GM12873 (cell line): ENCODE results near the gene VPS13A.
A peak's percentile ranks its signal among the peaks of the same experiment; 100 is the strongest.

Source experiments
- TF ChIP-seq, protein P1 (sequence below): IDR thresholded peaks from 2 replicates; pipeline ENCODE4 v1.5.1; 2012; ENCODE audit warnings: low read depth, mild to moderate bottlenecking, moderate library complexity, low read length, control low read depth; ENCODE audit not compliant: insufficient read depth; ENCODE audit errors: missing control alignments

The VPS13A gene

GRCh38 chr9:77449240-77450084, 272.1 kb downstream of the VPS13A start:
- TF ChIP-seq, protein P1, sequence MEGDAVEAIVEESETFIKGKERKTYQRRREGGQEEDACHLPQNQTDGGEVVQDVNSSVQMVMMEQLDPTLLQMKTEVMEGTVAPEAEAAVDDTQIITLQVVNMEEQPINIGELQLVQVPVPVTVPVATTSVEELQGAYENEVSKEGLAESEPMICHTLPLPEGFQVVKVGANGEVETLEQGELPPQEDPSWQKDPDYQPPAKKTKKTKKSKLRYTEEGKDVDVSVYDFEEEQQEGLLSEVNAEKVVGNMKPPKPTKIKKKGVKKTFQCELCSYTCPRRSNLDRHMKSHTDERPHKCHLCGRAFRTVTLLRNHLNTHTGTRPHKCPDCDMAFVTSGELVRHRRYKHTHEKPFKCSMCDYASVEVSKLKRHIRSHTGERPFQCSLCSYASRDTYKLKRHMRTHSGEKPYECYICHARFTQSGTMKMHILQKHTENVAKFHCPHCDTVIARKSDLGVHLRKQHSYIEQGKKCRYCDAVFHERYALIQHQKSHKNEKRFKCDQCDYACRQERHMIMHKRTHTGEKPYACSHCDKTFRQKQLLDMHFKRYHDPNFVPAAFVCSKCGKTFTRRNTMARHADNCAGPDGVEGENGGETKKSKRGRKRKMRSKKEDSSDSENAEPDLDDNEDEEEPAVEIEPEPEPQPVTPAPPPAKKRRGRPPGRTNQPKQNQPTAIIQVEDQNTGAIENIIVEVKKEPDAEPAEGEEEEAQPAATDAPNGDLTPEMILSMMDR, result no peak

GRCh38 chr9:77450085-77450475, 272.7 kb downstream of the VPS13A start:
- TF ChIP-seq, protein P1, result no peak

- TF ChIP-seq, protein P1, result no peak
These were observed 274.2 kb downstream of the VPS13A start for GRCh38 chr9:77451507-77451906.

DNA sequence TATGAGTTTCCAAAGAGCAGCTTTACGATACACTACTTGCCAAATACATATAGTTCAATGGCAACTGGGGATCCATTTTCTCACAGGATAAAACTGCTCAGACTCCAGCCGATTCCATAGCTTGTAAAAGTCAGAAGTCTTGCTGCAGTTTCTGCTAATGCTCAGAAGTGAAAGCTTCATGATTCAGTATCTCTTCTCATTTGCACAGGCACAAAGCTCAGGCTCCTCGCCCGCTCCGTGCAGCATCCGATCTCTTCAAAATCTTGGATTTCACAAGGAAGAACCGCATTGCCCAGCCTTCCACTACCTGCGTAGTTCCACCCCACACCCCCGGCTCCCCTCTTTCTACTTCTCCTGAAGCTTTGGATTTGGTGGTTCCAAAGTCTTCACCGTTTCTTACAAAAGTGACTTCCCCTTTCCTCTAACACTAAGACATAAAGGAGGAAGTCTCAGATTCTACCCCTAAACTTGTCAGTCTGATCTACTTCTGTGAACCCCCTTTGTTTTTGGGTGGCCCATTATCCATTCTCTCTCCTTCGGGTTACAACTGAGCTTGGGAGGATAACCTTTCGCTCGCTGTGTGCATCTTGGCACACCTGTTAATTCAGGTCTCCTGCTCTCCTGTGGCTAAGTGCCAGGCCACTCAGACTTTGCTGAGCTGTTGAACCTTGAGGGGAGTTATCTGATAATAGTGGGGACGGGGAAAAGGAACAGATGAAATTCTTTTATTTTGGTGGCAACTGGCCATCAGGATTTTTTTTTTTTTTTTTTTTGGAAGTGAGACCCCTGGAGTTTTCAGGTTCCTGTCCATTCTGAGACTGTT, 276.7 kb downstream of the VPS13A start:
- TF ChIP-seq, protein P1, result no peak

GRCh38 chr9:77454663-77455062, 277.3 kb downstream of the VPS13A start:
- TF ChIP-seq, protein P1, result no peak

DNA sequence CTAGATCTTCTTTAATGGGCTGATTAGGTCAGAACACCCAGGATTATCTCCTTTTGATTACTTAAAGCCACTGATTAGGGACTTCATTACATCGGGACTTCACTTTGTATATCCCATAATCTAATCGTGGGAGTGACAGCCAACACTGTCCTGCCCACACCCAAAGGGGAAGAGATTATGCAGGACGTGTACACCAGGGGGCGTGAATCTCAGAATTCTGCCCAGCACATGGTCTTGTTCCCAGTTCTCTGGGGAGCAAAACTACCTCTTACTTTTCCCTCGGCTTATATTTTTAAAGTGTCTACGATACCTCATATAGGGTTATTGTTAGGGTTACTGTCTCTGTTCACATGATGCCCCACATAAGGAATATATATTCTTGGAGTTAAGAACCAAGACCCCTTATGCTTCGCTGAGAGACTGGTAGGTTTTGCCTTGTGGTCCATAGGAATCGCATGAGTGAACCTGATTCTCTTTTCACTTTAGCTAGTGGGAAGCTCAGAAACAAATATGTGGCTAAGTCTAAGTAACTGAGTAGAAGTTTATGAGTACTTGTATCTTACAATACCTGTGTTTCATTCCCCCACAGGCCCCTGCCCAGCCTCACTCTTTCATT, 278.1 kb downstream of the VPS13A start:
- TF ChIP-seq, protein P1, result peak; percentile 74
